ENCODE measurements around the gene RFX1.

- TF ChIP-seq CTCF (conservative IDR thresholded peaks at IDR 0.05) (no peak), EZH2 (IDR thresholded peaks at IDR 0.05; ENCODE audit: low read depth) (no peak)
Measured at GRCh38 chr19:13984186-13984585, 21.9 kb downstream of the RFX1 start.

All from PC-9 (cell line).